GM21515 (cell line): ENCODE measurements around the gene JAM2.
"Not testable (repeated sequence)": the region's sequence is repeated elsewhere in the genome, so short reads cannot be mapped to it uniquely, and the experiment has no call there.

Experiments
- ATAC-seq: cut with Tn5 transposase; IDR thresholded peaks from one replicate; pipeline ENCODE4 v1.9.1; 2021; ENCODE audit not compliant: unreplicated experiment

Gene JAM2

DNA sequence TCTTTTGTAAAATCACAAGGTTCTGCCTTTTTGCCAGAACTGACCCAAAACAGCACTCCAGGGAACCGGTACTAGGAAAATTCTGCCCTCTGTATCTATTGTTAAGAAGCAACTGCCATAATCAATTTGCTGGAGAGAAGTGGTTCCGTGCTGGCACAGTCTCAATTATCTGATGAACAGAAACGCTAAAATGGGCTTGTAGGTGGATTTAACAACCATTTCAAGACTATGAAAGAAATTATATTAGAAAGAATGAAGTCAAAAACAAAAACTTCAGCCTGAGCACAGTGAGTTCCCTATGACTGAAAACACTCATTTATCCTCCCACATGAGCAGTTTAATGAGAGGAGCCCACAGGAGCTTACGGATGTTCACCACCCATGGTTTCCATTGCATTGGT is 4.4 kb downstream of the JAM2 start:
- no peak for ATAC-seq

DNA sequence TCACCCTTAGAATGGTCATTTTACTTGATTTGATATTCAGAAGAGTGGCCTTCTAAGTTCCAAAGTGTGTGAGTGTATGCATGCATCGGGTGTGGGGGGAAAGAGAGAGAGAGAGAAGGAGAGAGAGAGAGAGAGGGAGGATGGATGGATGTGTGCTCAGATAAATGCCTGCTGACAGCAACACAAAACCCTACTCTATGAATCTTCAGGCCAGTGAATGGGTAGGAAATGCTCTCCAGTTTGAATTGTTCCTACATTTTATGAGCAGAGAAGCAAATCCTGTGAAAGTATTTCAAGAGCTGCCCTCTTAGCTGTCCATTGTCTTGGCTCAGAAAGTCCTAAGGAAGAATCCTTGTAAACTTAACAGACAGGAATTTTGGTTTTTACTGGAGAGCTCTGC is 7.4 kb downstream of the JAM2 start:
- no peak for ATAC-seq

DNA sequence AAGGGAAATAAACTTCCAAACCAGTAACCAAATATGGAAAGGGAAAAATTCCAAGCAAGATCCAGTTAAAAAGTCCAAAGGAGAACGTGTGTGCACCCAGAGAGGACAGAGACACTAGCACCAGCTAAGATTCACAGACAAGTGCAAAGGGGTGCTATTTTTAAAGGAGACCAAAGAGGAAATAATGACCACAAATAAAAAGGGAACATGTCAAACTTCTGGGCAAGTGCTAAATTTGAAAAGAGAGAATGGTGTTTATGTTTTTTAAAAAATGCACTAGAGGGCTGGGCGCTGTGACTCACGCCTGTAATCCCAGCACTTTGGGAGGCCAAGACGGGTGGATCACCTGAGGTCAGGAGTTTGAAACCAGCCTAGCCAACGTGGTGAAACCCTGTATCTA is 8.6 kb downstream of the JAM2 start:
- ATAC-seq, result no peak

DNA sequence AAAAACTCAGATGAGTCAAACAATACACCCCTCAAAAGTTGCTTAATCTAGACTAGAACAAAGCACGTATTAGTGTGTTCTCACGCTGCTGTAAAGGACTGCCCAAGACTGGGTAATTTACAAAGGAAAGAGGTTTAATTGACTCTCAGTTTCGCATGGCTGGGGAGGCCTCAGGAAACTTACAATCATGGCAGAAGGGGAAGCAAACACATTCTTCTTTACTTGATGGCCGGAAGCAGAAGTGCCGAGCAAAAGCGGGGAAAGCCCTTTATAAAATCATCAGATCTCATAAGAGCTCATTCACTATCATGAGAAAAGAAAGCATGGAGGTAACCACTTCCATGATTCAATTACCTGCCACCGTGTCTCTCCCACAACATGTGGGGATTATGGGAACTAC is 10.1 kb downstream of the JAM2 start:
- no peak for ATAC-seq

DNA sequence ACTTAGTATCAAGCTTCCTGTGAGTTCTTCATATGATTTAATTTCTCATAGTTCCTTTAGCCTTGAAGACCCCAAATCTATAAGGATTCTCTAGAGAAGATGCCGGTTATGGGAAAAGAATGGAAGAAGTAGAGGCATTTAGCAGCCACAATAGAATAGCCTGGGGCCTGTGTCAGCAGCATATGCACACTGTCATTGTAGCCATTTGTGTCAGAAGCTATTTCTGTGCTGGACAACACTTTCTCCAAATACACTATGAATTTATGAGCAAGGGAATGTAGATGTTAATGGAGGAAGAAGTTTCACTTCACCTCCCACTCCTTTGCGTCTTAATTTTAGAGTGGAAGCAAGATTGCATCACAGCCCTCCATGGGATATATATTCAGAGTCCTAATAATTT is 17.4 kb downstream of the JAM2 start:
- ATAC-seq, result no peak

DNA sequence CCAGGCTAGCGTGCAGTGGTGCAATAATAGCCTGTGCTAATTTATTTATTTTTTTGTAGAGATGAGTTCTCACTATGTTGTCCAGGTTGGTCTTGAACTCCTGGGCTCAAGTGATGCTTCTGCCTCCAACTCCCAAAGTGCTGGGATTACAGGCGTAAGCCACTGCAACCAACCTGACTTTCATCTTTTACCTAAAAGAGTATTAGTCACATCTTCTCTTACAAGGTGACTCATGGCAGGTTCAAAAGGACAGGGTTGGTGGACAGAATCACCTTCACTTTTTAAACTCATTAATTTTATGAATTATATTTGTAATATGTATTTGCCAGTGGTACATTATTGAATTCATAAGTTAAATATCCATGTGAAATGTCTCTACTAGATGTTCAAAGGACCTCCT is 18.1 kb downstream of the JAM2 start:
- no peak for ATAC-seq

DNA sequence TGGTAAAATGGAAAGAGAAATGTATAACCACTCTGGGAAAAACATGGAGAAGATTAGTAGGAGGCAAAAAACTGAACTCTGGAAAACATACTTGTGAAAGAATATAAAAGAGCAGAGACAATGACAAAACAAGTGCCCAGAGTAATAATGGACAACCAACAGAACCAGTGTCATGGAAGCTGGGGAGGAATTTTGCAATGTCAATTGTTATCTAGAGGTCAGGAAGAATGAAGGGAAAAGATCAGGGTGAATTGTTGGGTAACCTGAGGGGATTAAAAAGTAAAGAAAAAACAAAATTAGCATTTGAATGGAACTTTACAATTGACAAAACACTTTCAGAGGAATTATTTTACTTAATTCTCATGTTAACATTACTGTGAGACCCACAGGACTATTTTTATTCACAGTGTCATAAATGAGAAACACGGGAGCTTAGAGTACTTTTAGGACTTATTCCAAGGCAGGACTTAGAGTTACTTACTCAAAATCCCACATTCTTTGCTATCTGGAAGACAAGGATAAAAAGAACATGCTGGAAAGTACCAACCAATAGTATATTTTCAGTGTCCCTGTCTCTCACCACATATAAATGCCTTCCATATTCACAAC is 19.5 kb downstream of the JAM2 start:
- ATAC-seq, result no peak

DNA sequence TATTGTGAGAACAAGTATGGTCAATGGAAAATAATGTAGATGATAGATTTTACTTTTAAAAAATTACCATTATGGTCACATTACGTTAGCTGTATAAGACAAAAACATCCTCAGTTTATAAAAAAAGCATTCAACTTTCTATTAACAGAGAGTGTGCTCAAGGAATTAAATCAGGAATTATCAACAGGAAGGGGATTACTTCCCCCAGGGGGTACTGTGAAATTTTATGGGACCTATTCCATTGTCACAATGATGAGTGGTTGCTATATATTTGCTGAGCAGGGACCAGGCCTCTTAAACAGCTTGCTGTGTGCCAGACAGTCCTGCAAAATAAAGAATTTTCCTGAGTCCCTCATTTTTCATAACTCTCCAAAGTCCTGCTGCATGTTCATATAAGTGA is 21.2 kb downstream of the JAM2 start:
- no peak for ATAC-seq

DNA sequence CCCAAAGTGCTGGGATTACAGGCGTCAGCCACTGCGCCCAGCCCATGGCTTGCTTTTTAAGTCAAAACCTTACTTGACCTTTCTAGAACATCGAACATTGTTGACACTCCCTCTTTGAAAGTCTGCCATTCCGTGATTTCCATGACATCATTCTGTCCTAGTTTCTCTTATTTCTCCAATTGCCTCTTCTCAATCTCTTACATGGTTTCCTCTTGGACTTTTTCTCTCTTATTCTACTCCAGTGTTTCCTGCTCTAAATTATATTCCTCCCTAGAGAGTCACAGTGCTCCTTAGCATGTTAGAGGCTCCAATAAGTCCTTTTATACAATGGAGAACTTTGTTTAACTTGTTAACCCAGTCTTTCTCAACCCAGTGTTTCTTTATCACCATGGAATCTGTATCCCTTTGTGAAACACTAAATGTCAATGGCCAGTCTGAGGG is 25.5 kb downstream of the JAM2 start:
- no peak for ATAC-seq

DNA sequence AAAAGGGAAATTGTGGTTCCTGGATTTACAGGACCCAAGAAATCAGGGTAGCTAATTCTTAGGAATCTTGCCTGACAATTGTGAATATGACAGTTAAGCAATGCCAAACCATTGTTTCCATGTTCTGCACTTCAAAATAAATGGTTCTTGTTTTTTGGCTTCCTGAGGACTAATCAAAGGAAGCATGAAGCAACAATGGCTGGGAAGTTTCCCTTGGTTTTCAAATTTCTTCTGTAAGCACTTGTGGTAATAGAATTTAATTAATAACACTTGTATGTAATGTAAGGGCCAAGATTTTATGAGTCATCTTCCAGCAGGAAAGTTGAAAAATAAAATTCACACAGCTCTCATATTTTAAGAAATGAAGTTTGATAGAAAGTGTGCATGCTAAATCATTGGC is 31.7 kb downstream of the JAM2 start:
- ATAC-seq, result no peak

DNA sequence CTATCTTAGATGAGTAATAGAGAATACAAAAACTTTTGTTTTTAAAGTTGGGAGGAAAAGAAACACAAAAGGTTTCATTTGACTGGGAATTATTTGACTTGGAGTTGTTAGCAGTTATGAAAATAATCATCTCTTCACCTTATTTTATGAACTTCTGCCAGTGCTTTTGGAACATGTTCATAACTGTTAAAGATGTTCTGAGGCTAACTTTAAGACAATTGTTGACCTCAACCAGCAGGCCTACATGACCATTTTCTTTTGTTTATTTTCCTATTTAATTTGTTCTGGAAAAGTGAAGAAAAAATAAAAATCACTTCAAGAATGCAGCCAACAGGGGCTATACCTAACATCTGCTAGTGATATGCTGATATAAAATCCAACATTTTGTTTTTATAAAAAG is 37.4 kb downstream of the JAM2 start:
- ATAC-seq, result no peak

DNA sequence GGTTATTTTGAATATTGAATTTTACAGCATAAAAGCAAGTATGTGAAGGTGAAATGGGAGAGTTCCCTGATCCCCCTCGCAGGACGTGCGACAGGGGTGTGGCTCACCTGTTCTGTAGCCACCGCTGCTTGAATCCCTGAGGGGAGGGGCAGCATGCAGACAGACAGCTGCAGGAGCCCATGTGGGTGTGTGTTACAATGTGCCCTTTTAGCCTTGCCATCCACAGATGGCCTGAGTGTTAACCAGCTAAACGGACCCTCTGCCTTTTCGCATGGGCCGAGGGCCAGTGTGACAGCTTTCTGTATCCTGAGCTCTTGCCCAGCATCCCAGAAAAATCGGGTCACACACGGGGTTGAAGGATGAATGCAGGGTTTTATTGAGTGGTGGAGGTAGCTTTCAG is 43.3 kb downstream of the JAM2 start:
- ATAC-seq, result no peak

DNA sequence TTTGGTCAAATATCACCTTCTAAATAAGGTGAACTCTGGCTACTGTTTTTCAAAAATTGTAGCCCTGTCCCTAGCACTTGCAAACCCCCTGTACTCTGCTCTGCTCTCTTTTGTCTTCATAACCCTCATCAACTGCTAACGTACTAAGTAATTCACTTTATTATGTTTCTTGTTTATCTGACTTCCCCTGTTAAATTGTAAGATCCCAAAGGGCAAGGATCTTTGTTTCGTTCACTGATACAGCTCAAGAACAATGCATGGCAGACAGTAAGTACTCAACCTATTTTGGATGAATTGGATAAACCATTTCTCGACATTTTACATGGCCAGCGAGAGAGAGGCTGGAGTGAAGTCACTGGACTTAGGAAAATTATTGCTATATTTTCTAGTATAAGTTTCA is 48.7 kb downstream of the JAM2 start:
- no peak for ATAC-seq

DNA sequence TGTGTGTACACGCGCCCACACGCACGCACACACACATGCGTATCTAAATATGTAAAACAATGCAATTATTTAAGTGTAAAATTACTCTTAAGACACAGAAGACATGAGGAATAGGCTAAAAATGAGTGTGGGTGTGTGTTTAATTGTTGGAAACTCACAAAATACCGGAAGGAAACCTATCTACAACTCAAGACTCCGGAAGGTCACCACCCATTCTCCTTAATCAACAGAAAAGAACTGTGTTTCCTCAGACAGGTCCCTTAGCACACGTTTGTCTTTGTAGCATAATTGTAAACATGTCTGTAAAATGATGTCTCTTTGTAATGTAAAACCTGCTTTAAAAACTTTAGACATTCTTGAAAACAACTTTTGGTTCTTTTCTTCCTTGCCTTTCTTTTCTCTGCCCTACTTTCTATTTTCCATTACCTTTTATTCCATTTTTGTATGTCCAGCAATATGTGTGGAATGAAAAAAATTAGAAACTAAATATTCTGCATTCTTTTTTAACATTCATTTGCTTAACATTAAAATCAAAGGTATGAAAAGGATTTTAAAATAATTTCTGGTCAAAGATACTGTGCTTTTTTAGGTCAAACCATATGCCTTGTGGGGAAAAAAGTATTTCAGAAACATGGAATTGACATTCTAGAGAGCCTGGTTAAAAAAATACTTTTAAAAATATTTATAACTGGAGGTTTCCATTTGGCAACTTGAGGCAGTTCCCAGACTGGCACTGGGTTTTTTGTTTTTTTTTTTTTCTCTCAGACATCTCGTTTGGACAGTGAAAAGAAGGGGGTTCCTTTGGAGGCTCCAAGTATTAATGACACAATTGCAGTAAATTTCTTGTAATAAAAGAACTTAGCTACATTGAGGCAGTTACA is 49.5 kb downstream of the JAM2 start:
- no peak for ATAC-seq

DNA sequence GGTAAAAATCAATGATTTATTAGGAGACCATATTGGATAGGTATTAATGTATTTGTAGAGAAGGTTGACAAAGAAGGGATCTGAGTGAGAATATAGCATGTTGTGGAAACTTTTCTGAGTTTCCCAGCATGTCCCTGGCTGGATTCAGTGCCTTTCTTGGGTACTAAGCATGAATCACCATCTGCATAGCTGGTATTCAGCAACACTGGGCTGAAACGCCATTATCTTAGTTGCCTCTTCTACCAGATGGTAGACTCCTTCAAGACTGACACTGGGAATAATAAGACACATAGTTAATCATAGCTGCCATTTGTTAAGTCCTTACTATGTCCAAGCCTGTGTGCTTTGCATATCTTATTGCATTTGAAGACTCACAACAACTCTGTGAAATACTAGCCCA is 50.2 kb downstream of the JAM2 start:
- no peak for ATAC-seq

DNA sequence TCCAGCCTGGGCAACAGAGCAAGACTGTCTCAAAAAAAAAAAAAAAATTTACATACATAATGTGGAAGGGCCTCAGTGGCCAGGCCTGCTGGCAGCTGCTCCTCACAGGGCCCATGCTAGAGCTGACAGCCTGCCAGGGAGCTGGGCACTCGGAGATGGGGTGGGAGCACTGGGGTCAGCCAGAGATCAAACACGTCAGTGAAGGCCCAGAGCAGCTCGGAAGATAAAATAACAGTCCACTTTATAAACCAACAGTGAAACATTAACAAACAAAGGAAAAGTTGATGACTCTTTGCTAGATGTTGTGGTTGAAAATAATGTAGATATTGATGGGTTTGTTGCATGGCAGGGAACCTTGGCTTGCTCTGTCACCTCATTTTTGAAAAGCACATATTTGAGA is 52.9 kb downstream of the JAM2 start:
- no peak for ATAC-seq

DNA sequence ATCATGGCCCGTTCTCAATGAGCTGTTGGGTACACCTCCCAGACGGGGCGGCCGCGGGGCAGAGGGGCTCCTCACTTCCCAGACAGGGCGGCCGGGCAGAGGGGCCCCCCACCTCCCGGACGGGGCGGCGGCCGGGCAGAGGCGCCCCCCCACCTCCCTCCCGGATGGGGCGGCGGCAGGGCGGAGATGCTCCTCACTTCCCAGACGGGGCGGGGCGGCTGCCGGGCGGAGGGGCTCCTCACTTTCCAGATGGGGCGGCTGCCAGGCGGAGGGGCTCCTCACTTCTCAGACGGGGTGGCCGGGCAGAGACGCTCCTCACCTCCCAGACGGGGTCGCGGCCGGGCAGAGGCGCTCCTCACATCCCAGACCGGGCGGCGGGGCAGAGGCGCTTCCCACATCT is 56.4 kb downstream of the JAM2 start:
- ATAC-seq, result not testable (repeated sequence)

DNA sequence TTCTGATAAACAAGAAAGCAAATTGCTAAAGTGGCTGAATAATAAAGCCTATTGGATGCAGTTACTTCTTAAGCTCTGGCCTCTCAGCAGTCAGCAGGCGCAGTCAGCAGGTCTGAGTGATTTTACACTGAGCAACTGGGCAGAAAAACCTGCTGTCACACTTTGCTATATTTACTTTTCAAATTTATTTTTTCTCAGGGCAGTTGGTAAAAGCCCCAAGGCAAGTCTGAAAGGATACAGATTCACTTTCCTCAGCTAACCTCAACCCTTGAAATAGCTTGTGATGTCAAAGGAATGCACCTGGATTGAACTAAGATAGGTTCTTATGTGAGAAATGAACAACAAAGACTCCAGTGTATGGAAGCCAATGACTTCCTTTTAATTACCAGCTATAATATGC is 61.7 kb downstream of the JAM2 start:
- no peak for ATAC-seq

DNA sequence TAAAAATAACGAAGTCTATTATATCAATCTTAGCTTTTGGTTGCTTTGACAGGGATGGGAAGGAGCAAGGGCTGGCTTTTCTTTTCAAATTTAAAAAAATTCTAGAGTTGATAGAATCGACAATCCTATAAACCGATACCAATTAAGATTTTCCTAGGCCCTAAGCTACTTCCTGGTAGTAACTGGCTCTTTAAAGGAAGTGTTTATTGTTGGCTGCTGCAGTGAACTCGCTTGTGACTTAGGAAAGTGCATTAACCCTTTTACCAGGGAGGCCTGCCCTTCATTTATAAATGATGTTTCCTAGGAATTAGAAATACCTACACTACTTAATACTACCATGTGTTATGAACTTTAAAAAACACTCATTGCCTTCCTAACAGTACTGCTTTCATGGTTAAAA is 62.5 kb downstream of the JAM2 start:
- ATAC-seq, result no peak

DNA sequence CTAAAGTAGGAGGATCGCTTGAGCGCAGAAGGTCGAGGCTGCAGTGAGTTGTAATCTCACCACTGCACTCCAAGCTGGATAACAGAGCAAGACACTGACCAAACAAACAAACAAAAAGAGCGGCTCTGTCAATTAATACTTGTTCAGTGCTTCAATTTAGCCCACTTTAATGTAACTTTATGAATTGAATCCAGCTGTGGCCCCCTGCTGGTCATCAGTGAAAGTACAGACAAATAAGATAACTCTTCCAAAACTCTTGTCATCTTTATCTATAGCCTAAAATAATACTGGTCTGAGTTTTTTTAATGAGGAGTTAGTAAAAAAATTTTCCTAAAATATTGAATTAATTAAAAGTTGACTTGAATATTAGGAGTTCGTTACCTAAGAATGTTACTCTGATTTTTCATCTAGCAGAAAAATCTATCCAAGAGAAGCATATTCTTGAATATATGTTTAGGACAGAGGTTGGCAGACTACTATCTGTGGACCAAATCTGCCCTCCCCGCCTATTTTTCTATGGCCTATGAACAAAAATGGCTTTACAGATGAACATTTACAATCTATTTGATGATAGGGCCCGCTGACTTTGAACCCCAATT is 69.5 kb downstream of the JAM2 start:
- ATAC-seq, result peak; percentile 61

DNA sequence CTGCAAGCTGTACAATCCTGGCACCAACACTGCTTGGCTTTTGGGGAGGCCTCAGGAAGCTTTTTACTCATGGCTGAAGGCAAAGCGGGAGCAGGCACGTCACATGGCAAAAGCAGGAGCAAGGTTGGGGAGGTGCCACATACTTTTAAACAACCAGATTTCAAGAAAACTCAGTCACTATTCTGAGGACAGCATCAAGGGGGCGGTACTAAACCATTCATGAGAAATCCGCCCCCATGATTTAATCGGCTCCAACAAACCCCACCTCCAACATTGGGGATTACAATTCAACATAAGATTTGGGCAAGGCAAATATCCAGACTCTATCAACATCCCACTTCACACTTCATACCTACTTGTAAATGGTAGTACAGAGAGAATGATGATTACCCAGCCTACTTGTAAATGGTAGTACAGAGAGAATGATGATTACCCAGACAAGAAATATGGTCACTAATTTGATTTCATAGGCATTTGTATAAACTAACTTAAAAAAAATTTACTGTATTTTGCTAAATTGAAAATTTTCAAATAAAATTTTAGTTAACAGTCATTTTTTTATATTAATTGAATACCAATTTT is 70.7 kb downstream of the JAM2 start:
- ATAC-seq, result no peak

DNA sequence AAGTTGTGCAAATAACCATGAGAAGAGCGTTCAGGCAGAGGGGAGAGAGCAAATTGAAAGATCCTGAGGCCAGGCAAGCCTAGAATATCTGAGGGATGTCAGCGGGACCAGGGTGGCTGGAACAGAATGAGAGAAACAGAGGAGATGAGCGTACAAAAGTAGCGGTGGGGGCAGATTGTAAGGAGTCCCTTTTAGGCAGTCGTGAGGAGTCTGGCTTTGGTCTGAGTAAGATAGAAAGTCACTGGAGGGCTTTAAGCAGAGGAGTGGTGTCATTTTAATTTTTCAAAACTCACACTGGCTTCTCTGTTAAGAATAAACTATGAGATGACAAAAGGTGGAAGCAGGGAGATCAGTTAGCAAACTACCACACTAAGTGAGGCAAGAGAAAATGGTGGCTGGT is 71.5 kb downstream of the JAM2 start:
- ATAC-seq, result no peak
